Heart right ventricle (tissue), 16 donors: ENCODE results near the gene ANKS1B. TPM values are rescaled to one million over a fixed set of nuclear protein-coding genes. Genes with fewer than 3 reads are reported as not detected.

Source experiments
- ATAC-seq, 8 donors: fragments of 200-7000 bp; cut with Tn5 transposase; one replicate each; pipeline ENCODE4 v1.9.1; 2020; ENCODE audit warnings: mild to moderate bottlenecking in 8 of 8, moderate library complexity in 8 of 8, moderate number of reproducible peaks in 1 of 8
- DNase-seq, 2 donors: peaks; one replicate each; pipeline ENCODE4 v3.0.0-alpha.2; 2020
- H3K27ac ChIP-seq, 10 donors: fragments of 200-600 bp; sonication (generic) in 2 of 10; one replicate each; pipeline versions ENCODE4 v1.5.0 to v1.8.0; 2020 to 2022; ENCODE audit warnings: mild to moderate bottlenecking in 3 of 10
- H3K27me3 ChIP-seq, 7 donors: fragments of 200-600 bp; one replicate each; pipeline ENCODE4 v1.8.0; 2021 to 2022; ENCODE audit warnings: mild to moderate bottlenecking in 2 of 7
- H3K36me3 ChIP-seq, 9 donors: fragments of 200-600 bp; sonication (generic) in 1 of 9; one replicate each; pipeline versions ENCODE4 v1.5.0 to v1.8.0; 2020 to 2022; ENCODE audit warnings: mild to moderate bottlenecking in 2 of 9
- H3K4me1 ChIP-seq, 9 donors: fragments of 200-600 bp; sonication (generic) in 1 of 9; one replicate each; pipeline versions ENCODE4 v1.5.0 to v1.8.0; 2020 to 2022; ENCODE audit warnings: mild to moderate bottlenecking in 4 of 9
- H3K4me3 ChIP-seq, 10 donors: fragments of 200-600 bp; sonication (generic) in 2 of 10; one replicate each; pipeline versions ENCODE4 v1.5.0 to v1.8.0; 2020 to 2022; ENCODE audit warnings: mild to moderate bottlenecking in 7 of 10, moderate library complexity in 2 of 10
- H3K9me3 ChIP-seq, 11 donors: fragments of 200-600 bp in 10 of 11; sonication (generic) in 2 of 11; one replicate each; pipeline versions ENCODE4 v1.5.0 to v1.8.0; 2013 to 2022; ENCODE audit warnings: mild to moderate bottlenecking in 2 of 11, control low read depth in 1 of 11, moderate library complexity in 1 of 11
- CTCF ChIP-seq, 9 donors: fragments of 200-600 bp; sonication (generic) in 2 of 9; IDR thresholded peaks; one replicate each; pipeline versions ENCODE4 v1.5.0 to v1.8.0; 2021 to 2022; ENCODE audit warnings: antibody characterized with exemption in 9 of 9, mild to moderate bottlenecking in 5 of 9, moderate library complexity in 1 of 9
- WGBS, 2 donors: extraction: QIAGEN DNeasy Blood & Tissue Kit; methylation state at CpG; one replicate each; pipeline ENCODE4 v1.1.7; 2013; ENCODE audit warnings: inconsistent platforms in 1 of 2; 5-methylcytosine and 5-hydroxymethylcytosine counted together
- intact Hi-C, 10 donors: fragments of 100-400 bp; cut with DNase I; formaldehyde crosslinking; loops; one replicate each; pipeline versions ENCODE4 v1.11.1 to v1.14.2; 2022
- polyA plus RNA-seq, 2 donors: library from polyadenylated mRNA; stranded (reverse); fragments of 200-250 nt; gene quantifications; one replicate each; pipeline ENCODE4 v1.2.3, GENCODE V29; 2013
- total RNA-seq, 10 donors: library from RNA; stranded (reverse); fragmentation: NEBNext Ultra II Directional in 3 of 10; extraction: Animal tissue kit (Norgen Biotek cat#: 25700) in 3 of 10; gene quantifications; one replicate each; pipeline versions ENCODE4 v1.2.1 to v1.2.4, GENCODE V29; 2021 to 2023
- donor health status: Arrhythmogenic right ventricular cardiomyopathy.
- donor health status: ischemic (EF 13 %, LVEDD 7.1; RV severe dilation, severe dysfunction).
- donor health status: healthy with polysubstance abuse.
- donor health status: DM: no; HTN: yes; CAD: no.
- donor health status: DM: no; HTN: no; CAD: no.
- donor health status: ischemic (EF 25% LVEDD 6.9; RV normal size, moderate dysfunction).
- donor health status: ischemic (EF 25% LVEDD 5.7; RV mildly dilated, moderate dysfunction).
- donor health status: healthy.
- donor health status: DM: yes; HTN: yes; CAD: no.
- donor health status: Ischemic cardiomyopathy.
- donor health status: ischemic (EF 35%, LVEDD 5.7; RV mildly dilated, moderate dysfunction).
- donor health status: nonischemic (EF 11% LVEDD 7.7; RV severe dilation, severe dysfunction).
- donor health status: DM: yes; HTN: yes; CAD: no.
- donor health status: PGD.
- donor health status: ischemic (EF 29% LVEDD 5.4; RV normal size, mild dysfunction).
- donor health status: nonischemic (EF 23%, LVEDD 6.1; RV moderate dilation, normal function).

The ANKS1B gene
- total and polyA plus RNA-seq, 12 donors, result 0.58 to 4.8 (median 1.8) TPM

- Histone ChIP-seq H3K27ac (no peak overlapping the region), H3K4me3 (no peak overlapping the region), H3K4me1 (no peaks in the 10 kb centered on the region), H3K9me3 (peaks cover 0 to 5% (median 0%) of the 10 kb centered on the region in 11 donors), H3K27me3 (no peaks in the 10 kb centered on the region), H3K36me3 (no peaks in the 10 kb centered on the region)
- no peak for DNase-seq
- TF ChIP-seq CTCF (IDR thresholded peaks at IDR 0.05), result no peak
- intact Hi-C loops, result no loop called here
- ATAC-seq, result no peak
- WGBS, 2 donors, result 84 to 85% methylated on average over 1 of the region's 1 CpG
Measured at GRCh38 chr12:99282086-99282485, 702.6 kb downstream of the ANKS1B start.

DNA sequence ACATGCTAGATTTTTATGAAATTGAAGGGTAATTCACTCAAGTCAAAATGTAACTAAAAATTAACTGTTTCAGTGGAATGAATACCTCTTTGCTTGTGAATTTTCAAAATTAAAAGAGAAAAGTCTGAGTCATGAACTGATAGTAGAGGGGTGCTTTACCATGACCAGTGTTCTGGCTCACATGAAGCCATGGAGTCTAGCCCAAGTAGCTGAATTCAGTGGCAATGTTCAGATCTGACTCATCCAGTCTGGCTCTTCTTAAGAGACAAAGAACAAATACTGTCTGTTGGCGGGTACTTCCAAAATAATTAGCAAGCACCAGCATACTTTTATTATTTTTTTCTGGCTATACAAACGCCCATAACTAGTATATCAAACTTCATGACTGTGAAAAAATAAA is 703.5 kb downstream of the ANKS1B start:
- intact Hi-C loops, result no loop called here
- Histone ChIP-seq H3K27me3 (no peaks in the 10 kb centered on the region), H3K27ac (no peak overlapping the region), H3K4me1 (no peaks in the 10 kb centered on the region), H3K4me3 (no peak overlapping the region), H3K36me3 (no peaks in the 10 kb centered on the region), H3K9me3 (peaks cover 0 to 11% (median 0%) of the 10 kb centered on the region in 11 donors)
- no peak for TF ChIP-seq CTCF (IDR thresholded peaks at IDR 0.05)
- DNase-seq, result no peak
- WGBS, 2 donors, result 61 to 71% methylated on average over 2 of the region's 2 CpGs
- no peak for ATAC-seq

DNA sequence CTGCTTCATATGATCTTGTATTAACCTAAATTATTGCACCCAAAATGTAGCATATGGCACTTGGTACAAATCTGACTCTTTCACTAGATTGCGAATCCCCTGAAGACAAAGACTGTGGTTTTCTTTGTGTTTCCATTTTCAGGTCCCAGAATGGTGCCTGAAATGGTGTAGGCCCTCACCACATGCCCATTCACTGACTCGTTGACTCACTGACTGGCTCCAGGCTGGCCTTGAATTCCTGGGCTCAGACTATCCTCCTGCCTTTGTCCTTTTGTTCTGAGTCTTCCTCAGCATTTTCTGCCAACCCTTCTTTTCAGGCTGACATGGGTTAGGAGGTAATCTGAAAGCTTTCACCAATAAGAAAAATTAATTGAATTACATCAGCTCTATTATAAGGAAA is 705.8 kb downstream of the ANKS1B start:
- 61 to 82% methylated on average over 2 of the region's 2 CpGs for WGBS, 2 donors
- no peak overlapping the region for H3K27ac ChIP-seq
- no peak overlapping the region for H3K4me3 ChIP-seq
- intact Hi-C loops, result no loop called here
- ATAC-seq (no peak), DNase-seq (no peak)
- TF ChIP-seq CTCF (IDR thresholded peaks at IDR 0.05), result no peak
- H3K27me3 ChIP-seq, result no peaks in the 10 kb centered on the region
- H3K36me3 ChIP-seq, result no peaks in the 10 kb centered on the region
- H3K9me3 ChIP-seq, result peaks cover 0 to 23% (median 4%) of the 10 kb centered on the region in 11 donors
- H3K4me1 ChIP-seq, result no peaks in the 10 kb centered on the region

- DNase-seq (no peak), ATAC-seq (no peak)
- Histone ChIP-seq H3K27me3 (no peaks in the 10 kb centered on the region), H3K4me3 (no peak overlapping the region), H3K9me3 (peaks cover 0 to 26% (median 4%) of the 10 kb centered on the region in 11 donors), H3K4me1 (no peaks in the 10 kb centered on the region), H3K36me3 (no peaks in the 10 kb centered on the region), H3K27ac (no peak overlapping the region)
- intact Hi-C loops, result no loop called here
- WGBS, 2 donors, result 77 to 81% methylated on average over 5 of the region's 5 CpGs
- no peak for TF ChIP-seq CTCF (IDR thresholded peaks at IDR 0.05)
Measured at GRCh38 chr12:99277591-99278379, 707.0 kb downstream of the ANKS1B start.
